Measurements from ENCODE around the gene TMOD1. TPM values are rescaled to one million over a fixed set of nuclear protein-coding genes. Genes with fewer than 3 reads are reported as not detected.

Gene TMOD1
- total and polyA plus RNA-seq, 10 of the 15 experiments (the other 5 are each of a cell fraction or from before 2014, with no cell fraction given), result 4.0 to 44.1 (median 15.4) TPM

- intact Hi-C loops (cut with micrococcal nuclease; ENCODE audit: unreplicated experiment), result no loop called here
- no peaks in the 10 kb centered on the region for H3K4me1 ChIP-seq (ENCODE audit: control insufficient read depth, insufficient read depth, low read length)
- H2AFZ ChIP-seq (ENCODE audit: control insufficient read depth, low read depth, low read length), result no peak overlapping the region
- H3K9me3 ChIP-seq (replicated peaks; ENCODE audit: control insufficient read depth, insufficient read depth, low read length), result no peaks in the 10 kb centered on the region
- H3K4me3 ChIP-seq, result no peak overlapping the region
- no peaks in the 10 kb centered on the region for H4K20me1 ChIP-seq (ENCODE audit: control insufficient read depth, insufficient read depth)
- H3K27me3 ChIP-seq (replicated peaks in 1 of 2; ENCODE audit: control insufficient read depth in 2 of 2, insufficient read depth in 2 of 2, low read length in 1 of 2), result no peaks in the 10 kb centered on the region
- TF ChIP-seq CREM (IDR thresholded peaks at IDR 0.05; ENCODE audit: low read depth), result no peak
- TF ChIP-seq NFYB (IDR thresholded peaks at IDR 0.05; ENCODE audit: insufficient read depth, low read depth, low read length), result no peak
- TF ChIP-seq, protein P1, sequence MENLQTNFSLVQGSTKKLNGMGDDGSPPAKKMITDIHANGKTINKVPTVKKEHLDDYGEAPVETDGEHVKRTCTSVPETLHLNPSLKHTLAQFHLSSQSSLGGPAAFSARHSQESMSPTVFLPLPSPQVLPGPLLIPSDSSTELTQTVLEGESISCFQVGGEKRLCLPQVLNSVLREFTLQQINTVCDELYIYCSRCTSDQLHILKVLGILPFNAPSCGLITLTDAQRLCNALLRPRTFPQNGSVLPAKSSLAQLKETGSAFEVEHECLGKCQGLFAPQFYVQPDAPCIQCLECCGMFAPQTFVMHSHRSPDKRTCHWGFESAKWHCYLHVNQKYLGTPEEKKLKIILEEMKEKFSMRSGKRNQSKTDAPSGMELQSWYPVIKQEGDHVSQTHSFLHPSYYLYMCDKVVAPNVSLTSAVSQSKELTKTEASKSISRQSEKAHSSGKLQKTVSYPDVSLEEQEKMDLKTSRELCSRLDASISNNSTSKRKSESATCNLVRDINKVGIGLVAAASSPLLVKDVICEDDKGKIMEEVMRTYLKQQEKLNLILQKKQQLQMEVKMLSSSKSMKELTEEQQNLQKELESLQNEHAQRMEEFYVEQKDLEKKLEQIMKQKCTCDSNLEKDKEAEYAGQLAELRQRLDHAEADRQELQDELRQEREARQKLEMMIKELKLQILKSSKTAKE (IDR thresholded peaks at IDR 0.05; ENCODE audit: low read depth, poor library complexity, severe bottlenecking), result no peak
- TF ChIP-seq, protein P2, sequence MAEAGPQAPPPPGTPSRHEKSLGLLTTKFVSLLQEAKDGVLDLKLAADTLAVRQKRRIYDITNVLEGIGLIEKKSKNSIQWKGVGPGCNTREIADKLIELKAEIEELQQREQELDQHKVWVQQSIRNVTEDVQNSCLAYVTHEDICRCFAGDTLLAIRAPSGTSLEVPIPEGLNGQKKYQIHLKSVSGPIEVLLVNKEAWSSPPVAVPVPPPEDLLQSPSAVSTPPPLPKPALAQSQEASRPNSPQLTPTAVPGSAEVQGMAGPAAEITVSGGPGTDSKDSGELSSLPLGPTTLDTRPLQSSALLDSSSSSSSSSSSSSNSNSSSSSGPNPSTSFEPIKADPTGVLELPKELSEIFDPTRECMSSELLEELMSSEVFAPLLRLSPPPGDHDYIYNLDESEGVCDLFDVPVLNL (IDR thresholded peaks at IDR 0.05; ENCODE audit: low read depth, low read length), result no peak
- TF ChIP-seq ZBTB40 (IDR thresholded peaks at IDR 0.05; ENCODE audit: borderline replicate concordance), result no peak
- SMC1A ChIA-PET (ENCODE audit: uncharacterized antibody, unreplicated experiment), result interaction anchor here (0.7 to 3.1 kb wide), 10 partner anchors 9 to 209 kb away, joined by 3 to 14 read pairs (median 4); no protein-coding TSS in a partner anchor
- no peak for ATAC-seq
- H3K27ac ChIP-seq (ENCODE audit: control insufficient read depth, insufficient read depth), result no peak overlapping the region
- CTCF ChIA-PET, result interaction anchor here (1.0 to 5.5 kb wide), 10 partner anchors 10 to 261 kb away, joined by 3 to 28 read pairs (median 6); partner anchors contain the start of gene XPA
- POLR2A ChIA-PET, result interaction anchor here (0.9 to 1.4 kb wide), 4 partner anchors 8 to 80 kb away, joined by 3 to 5 read pairs (median 4); partner anchors contain the start of gene XPA
- DNase-seq (ENCODE audit: low read depth, low spot score), result no peak
- H3K36me3 ChIP-seq (ENCODE audit: control insufficient read depth in 2 of 2, insufficient read depth in 2 of 2, low read length in 1 of 2), result peaks cover 4 to 12% of the 10 kb centered on the region in 2 experiments
- FAIRE-seq, result no peak
- WGBS (ENCODE audit: insufficient coverage, insufficient replicate concordance, low lambda C conversion rate, missing lambda C conversion rate), result 95% methylated on average over 2 of the region's 2 CpGs
- RAD21 ChIA-PET (ENCODE audit: unreplicated experiment), result interaction anchor here (0.7 kb wide), 1 partner anchor 25 kb away, joined by 4 read pairs; no protein-coding TSS in a partner anchor
- in situ Hi-C loops (cut with MboI), result loop anchor here (25.0 kb wide), 1 partner anchor 1228 kb away; the partner anchor contains the start of gene ZNF367
- H3K79me2 ChIP-seq (ENCODE audit: control insufficient read depth, insufficient read depth, low read length), result peaks cover 58% of the 10 kb centered on the region
- H3K4me2 ChIP-seq (ENCODE audit: control insufficient read depth, insufficient read depth), result no peak overlapping the region
- no TSS peak for BruUV-seq (replicated peaks)
- no peak overlapping the region for H3K9ac ChIP-seq (ENCODE audit: control insufficient read depth, insufficient read depth, low read length)
These were observed 138.9 kb downstream of the TMOD1 start for GRCh38 chr9:97640325-97640724.
